Measurements from ENCODE around the gene CHST15.
"Not testable (repeated sequence)": the region's sequence is repeated elsewhere in the genome, so short reads cannot be mapped to it uniquely, and the experiment has no call there.

Gene CHST15

GRCh38 chr10:124041675-124042445 is 51.5 kb downstream of the CHST15 start:
- no peak for DNase-seq

- no peak for DNase-seq
Measured at GRCh38 chr10:124040451-124041188, 52.8 kb downstream of the CHST15 start.

- DNase-seq: no peak
Measured at GRCh38 chr10:124039483-124040013, 53.9 kb downstream of the CHST15 start.

- no peak for DNase-seq
Measured at GRCh38 chr10:124037784-124038183, 55.6 kb downstream of the CHST15 start.

- no peak for DNase-seq
Measured at GRCh38 chr10:124037286-124037685, 56.1 kb downstream of the CHST15 start.

GRCh38 chr10:124036746-124037145 is 56.7 kb downstream of the CHST15 start:
- no peak for DNase-seq

- DNase-seq: no peak
Measured at GRCh38 chr10:124035928-124036558, 57.4 kb downstream of the CHST15 start.

GRCh38 chr10:124035306-124035927 is 58.0 kb downstream of the CHST15 start:
- DNase-seq: no peak

GRCh38 chr10:124034576-124035305 is 58.7 kb downstream of the CHST15 start:
- not testable (repeated sequence) for DNase-seq

GRCh38 chr10:124033887-124034218 is 59.5 kb downstream of the CHST15 start:
- DNase-seq: no peak

GRCh38 chr10:124032971-124033886 is 60.2 kb downstream of the CHST15 start:
- no peak for DNase-seq

- DNase-seq: no peak
Measured at GRCh38 chr10:124032087-124032935, 61.1 kb downstream of the CHST15 start.

GRCh38 chr10:124030492-124031110 is 62.8 kb downstream of the CHST15 start:
- no peak for DNase-seq

GRCh38 chr10:124030061-124030460 is 63.3 kb downstream of the CHST15 start:
- DNase-seq: no peak

GRCh38 chr10:124029559-124029958 is 63.8 kb downstream of the CHST15 start:
- DNase-seq: no peak

GRCh38 chr10:124028700-124029480 is 64.5 kb downstream of the CHST15 start:
- DNase-seq: no peak

- no peak for DNase-seq
Measured at GRCh38 chr10:124027651-124028050, 65.7 kb downstream of the CHST15 start.

GRCh38 chr10:124027031-124027611 is 66.3 kb downstream of the CHST15 start:
- no peak for DNase-seq

GRCh38 chr10:124026589-124026939 is 66.8 kb downstream of the CHST15 start:
- no peak for DNase-seq
